Adipocyte (in vitro differentiated cells): Measurements from ENCODE around the gene HOXD9.
A peak's percentile ranks its signal among the peaks of the same experiment; 100 is the strongest.

Source experiments
- DNase-seq: peaks from one replicate; pipeline ENCODE4 v3.0.0-alpha.2; 2015; ENCODE audit warnings: low read depth
- H3K27me3 ChIP-seq: replicated peaks from 2 replicates; pipeline ENCODE4 v1.7.0; 2013; ENCODE audit warnings: mild to moderate bottlenecking, low read length, moderate library complexity; ENCODE audit not compliant: control insufficient read depth, insufficient read depth
- H3K36me3 ChIP-seq: 2 replicates; pipeline ENCODE4 v1.7.0; 2013; ENCODE audit warnings: low read length, mild to moderate bottlenecking, moderate library complexity; ENCODE audit not compliant: control insufficient read depth, insufficient read depth, severe bottlenecking
- H3K4me1 ChIP-seq: 2 replicates; pipeline ENCODE4 v1.7.0; 2013; ENCODE audit warnings: mild to moderate bottlenecking, low read length, moderate library complexity; ENCODE audit not compliant: control insufficient read depth, insufficient read depth
- H3K4me3 ChIP-seq: 2 replicates; pipeline ENCODE4 v1.7.0; 2013; ENCODE audit warnings: mild to moderate bottlenecking, low read length, moderate library complexity
- H3K9ac ChIP-seq: 2 replicates; pipeline ENCODE4 v1.7.0; 2013; ENCODE audit warnings: mild to moderate bottlenecking, low read length, moderate library complexity
- H3K9me3 ChIP-seq: 2 replicates; pipeline ENCODE4 v1.7.0; 2013; ENCODE audit warnings: mild to moderate bottlenecking, low read length, moderate library complexity; ENCODE audit not compliant: control insufficient read depth

Gene HOXD9

DNA sequence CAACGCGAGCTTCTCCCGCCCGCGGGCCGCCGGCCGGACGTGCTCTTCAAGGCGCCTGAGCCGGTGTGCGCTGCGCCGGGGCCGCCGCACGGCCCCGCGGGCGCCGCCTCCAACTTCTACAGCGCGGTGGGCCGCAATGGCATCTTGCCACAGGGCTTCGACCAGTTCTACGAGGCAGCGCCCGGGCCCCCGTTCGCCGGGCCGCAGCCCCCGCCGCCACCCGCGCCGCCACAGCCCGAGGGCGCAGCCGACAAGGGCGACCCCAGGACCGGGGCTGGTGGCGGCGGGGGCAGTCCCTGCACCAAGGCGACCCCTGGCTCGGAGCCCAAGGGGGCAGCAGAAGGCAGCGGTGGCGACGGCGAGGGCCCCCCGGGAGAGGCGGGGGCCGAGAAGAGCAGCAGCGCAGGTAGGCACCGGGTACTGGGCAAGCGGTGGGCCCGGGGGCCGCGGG, 14.8 kb upstream of the HOXD9 start:
- no peak for DNase-seq
- Histone ChIP-seq H3K9ac (no peak overlapping the region), H3K4me1 (peaks cover 15% of the 10 kb centered on the region), H3K9me3 (no peaks in the 10 kb centered on the region), H3K4me3 (no peak overlapping the region), H3K27me3 (peaks cover 67% of the 10 kb centered on the region), H3K36me3 (no peaks in the 10 kb centered on the region)

DNA sequence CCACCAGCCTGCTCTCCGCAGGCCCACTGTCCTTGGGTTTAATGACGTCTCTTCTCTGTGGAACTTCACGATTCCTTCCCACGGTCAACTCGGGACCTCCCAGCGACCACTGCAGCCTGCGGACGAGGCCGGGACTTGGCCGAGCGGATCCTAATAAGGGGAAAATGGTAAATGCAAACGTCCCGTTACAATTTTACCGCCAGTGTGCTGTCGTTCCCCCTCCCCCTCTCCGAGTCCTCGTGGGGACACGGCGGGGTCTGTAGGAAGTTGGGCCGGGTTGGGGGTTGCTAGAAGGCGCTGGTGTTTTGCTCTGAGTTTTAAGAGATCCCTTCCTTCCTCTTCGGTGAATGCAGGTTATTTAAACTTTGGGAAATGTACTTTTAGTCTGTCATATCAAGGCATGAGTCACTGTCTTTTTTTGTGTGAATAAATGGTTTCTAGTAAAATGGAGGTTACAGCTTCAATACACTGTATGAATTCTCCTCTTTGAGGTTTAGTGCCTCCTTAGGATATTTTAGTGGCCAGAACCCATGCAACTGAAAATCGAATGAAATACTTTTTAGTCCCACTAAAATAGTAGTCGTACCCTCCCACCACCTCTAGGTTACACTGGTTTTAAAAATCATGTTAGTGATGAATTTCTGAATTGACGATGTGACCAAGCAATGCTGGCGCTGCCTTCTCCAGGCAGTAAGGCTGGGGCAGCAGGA, 13.2 kb upstream of the HOXD9 start:
- peaks cover 6% of the 10 kb centered on the region for H3K4me1 ChIP-seq
- no peaks in the 10 kb centered on the region for H3K36me3 ChIP-seq
- peaks cover 69% of the 10 kb centered on the region for H3K27me3 ChIP-seq
- no peak overlapping the region for H3K4me3 ChIP-seq
- no peak overlapping the region for H3K9ac ChIP-seq
- no peak for DNase-seq
- no peaks in the 10 kb centered on the region for H3K9me3 ChIP-seq

DNA sequence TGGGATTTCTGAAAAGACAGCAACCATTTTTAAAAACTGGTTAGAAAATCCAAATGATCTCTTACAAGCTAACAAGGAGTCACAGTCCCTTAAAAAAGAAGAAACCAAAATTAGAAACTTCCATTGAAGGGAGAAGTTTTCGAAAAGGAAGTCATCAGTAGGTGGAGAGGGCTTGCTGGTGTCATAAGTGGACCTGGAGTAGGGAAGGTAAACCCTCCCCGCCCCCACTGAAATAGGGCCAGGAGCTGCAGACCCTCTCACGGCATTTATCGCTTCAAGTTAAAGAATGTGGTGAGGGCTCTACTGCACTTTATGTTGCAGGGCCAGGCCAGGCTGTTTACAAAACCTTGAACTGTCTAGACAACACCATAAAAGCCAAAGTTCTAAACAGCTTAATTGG, 12.6 kb upstream of the HOXD9 start:
- Histone ChIP-seq H3K9ac (no peak overlapping the region), H3K4me3 (no peak overlapping the region), H3K4me1 (peaks cover under 1% of the 10 kb centered on the region), H3K36me3 (no peaks in the 10 kb centered on the region), H3K27me3 (peaks cover 74% of the 10 kb centered on the region), H3K9me3 (no peaks in the 10 kb centered on the region)
- no peak for DNase-seq

DNA sequence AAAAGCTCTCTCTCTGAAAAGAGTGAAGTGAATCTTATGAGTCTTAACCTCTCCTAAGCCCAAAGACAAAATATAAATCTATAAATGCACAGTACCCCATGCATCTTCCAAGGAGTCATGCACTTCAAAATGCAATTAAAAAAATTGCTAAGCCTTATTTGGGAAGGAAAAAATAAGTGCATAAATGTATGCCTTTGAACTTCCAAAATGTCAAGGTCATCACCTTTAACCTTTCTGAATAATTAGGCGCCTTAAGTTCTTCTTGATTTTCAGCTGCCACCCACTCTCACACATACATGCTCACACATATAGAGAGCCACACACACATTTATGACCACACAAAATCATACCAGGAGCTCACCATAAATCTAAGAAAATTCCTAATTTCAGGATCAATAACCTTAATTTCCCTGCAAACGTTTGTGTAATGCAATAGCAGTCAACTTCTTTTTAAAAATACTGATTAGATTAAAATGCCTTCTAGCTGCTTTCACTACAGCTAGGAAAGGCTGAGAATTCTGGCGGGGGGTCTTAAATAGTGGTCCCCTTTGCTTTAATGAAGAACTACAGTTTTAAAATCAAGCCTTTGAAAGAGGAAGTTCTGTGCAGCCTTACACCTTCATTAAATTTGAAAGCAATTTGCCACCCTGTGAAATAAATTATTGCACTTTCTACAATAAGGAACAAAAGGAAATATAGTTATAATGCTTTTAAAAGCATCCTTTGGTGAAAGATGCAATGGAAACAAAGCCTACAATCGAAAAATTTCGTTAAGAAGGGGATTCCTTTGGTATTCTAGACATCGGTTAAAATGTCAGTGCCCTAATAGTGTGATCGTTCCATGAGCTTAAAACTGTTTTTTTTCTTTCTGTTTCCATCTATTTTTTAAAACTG, 11.9 kb upstream of the HOXD9 start:
- Histone ChIP-seq H3K4me1 (no peaks in the 10 kb centered on the region), H3K9ac (no peak overlapping the region), H3K9me3 (no peaks in the 10 kb centered on the region), H3K27me3 (peaks cover 72% of the 10 kb centered on the region), H3K4me3 (no peak overlapping the region), H3K36me3 (no peaks in the 10 kb centered on the region)
- DNase-seq = no peak

DNA sequence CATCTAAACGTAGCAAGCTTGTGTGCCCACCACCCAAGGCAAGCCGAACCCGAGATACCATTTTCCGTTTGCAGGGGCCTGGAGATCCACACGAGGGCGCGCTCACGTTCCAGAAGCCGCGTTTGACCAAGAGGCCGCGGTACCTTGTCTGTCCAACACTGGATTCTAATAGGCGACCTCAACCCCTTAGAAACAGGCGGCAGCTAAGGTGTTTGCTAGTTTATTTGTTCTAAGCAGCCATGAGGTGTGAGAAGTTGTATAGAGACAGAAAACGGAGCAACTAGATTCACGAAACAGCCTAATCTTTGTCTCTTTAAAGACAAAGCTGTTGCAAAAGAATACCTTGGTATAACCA, 11.2 kb upstream of the HOXD9 start:
- Histone ChIP-seq H3K9ac (no peak overlapping the region), H3K9me3 (no peaks in the 10 kb centered on the region), H3K27me3 (peaks cover 75% of the 10 kb centered on the region), H3K36me3 (no peaks in the 10 kb centered on the region), H3K4me1 (no peaks in the 10 kb centered on the region), H3K4me3 (no peak overlapping the region)
- DNase-seq = peak; percentile 69

DNA sequence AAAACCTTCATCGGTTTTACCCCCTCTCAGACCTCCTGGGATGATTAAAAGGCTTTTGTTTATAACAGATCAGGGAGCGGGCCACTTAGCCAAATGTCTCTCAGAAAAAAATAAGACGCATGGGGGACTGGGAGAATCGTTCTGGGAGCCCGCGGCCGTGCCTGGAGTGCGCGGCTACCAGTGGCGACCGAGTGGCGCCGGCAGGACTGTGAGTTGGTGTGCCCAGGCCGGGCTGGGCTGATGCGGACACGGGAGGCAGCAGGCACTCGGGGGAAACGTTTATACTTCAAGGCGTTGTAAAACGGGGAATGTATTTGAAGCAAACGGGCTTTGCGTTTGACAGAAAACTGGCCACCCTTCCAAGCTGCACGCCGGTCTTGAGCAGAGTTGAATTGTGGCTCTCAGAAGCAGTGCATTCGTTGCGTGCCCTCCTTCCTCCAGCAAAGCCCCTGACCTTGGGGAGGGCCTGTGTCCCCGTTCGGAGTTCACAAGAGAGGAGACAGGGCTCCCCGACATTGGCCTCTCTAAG, 10.6 kb upstream of the HOXD9 start:
- Histone ChIP-seq H3K4me1 (no peaks in the 10 kb centered on the region), H3K9ac (no peak overlapping the region), H3K27me3 (peaks cover 78% of the 10 kb centered on the region), H3K4me3 (no peak overlapping the region), H3K9me3 (peaks cover 3% of the 10 kb centered on the region), H3K36me3 (no peaks in the 10 kb centered on the region)
- no peak for DNase-seq

DNA sequence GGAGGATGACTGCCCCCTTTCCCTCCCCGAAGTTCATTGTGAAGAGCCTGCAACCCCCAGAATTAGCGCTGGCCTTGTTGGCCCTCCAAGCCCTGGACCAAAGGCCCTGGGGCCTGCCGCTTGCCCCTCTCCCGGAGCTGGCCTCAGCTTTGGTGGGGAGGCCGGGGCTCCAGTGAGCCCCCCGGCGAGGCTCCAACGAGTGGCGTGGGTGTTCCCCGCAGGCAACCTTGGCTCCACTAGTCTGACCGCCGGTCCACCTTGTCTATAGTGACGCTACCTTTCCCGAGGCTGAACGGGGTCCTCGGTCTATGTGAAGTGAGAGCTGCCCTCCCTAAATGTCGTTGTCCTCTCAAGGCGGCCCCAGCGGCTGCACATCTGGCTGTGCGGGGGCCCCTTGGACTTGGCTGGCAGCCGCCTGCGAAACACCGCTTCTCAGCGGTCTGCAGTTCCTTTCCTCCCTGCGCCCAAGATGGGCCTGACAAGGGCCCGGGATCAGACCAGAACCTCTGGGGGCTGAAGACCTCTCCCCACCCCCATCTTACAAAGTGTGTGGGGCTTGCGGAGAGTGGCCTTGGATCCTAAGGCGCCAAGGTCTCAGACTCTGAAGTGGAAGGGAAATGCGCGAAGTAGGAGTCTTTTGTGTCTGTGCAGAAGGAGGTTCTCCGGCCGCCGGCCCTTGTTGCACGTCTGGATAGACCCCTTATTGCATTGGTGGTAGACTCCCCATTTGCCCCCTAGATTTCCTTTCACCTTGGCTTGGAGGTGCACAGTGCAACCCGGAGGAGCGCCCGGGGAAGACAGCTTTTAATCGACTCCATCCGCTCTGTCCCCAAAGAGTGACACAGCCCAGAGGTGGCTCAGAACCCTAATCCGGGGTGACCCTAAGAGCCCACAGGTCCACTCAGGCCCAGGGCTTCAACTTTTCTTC, 9.9 kb upstream of the HOXD9 start:
- peaks cover 82% of the 10 kb centered on the region for H3K27me3 ChIP-seq
- H3K36me3 ChIP-seq = no peaks in the 10 kb centered on the region
- peaks cover 4% of the 10 kb centered on the region for H3K9me3 ChIP-seq
- DNase-seq = no peak
- no peak overlapping the region for H3K9ac ChIP-seq
- no peak overlapping the region for H3K4me3 ChIP-seq
- H3K4me1 ChIP-seq = peaks cover 5% of the 10 kb centered on the region

DNA sequence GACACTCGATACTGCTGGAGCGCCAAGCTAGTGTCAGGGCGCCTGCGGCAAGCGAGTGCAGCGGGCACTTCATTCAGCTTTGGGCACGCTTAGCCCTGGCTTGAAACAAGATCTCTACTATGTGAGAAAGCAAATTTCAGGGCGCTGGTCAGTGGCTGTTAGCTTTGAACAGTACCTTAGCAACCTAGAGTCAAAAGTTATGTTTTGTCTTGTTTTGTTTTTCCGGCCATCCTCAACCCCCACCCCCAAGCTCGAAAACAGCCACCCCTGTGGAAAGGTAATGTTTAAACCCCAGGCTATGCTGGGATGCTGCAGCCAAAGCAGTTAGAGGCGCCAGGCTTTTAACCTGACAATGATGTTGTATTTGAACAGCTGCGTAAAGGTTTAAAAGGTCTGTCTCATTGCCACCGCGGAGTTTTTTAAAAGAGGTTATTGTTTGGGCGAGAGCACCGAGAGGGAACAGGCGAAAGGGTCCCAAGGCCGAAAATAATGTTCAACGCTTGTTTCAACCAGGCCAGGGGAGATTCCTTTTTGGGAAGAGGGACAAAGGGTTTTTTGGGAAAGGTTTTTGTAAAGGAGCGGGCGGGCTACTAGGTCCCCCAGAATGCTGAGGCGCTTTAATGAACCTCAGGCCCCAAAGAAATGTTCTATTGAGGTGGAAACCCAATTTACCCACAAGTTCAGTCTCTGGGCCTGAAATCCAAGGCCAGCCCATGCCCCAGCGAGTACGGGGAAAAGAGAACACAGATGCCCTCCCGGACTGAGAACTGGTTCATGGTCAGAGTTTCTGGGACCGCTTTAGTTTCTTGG, 8.2 kb upstream of the HOXD9 start:
- H3K36me3 ChIP-seq = no peaks in the 10 kb centered on the region
- DNase-seq = no peak
- peaks cover 92% of the 10 kb centered on the region for H3K27me3 ChIP-seq
- peaks cover 5% of the 10 kb centered on the region for H3K4me1 ChIP-seq
- no peak overlapping the region for H3K4me3 ChIP-seq
- no peak overlapping the region for H3K9ac ChIP-seq
- peaks cover 9% of the 10 kb centered on the region for H3K9me3 ChIP-seq

DNA sequence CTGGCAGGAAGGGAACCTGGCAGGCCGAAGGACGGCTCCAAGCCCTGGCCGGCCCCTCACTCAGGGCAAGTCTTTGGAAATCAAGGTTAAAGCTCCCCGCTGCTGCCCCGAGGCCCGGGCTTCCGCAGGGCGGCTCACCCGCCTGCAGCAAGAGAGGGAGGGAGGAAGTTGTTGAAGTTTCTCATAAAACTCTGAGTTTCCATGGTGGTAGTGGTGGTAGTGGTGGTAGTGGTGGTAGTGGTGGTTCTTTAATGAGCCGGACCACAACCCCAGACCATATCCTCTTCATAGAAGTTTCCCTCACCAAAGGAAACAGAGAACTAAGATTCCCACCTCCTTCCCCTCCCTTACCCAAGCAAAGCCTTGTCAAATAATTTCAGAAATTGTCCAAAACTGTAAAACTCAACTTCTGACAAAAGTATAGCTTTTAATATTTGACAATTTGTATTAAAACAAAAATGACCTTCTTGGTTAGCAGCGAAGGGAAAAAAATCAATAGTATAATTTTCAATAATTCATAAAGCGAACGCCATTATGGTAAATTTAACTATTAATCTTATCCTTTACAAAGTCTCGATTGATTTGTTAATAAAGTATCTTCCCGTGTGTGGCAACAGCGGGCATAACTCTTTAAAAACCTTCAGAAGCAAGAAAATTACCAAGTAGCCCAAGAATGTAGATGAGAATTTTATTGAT, 7.4 kb upstream of the HOXD9 start:
- Histone ChIP-seq H3K4me1 (peaks cover 5% of the 10 kb centered on the region), H3K9me3 (peaks cover 9% of the 10 kb centered on the region)
- no peak for DNase-seq

More for the DNA sequence above, 7.4 kb upstream of the HOXD9 start:
- Histone ChIP-seq H3K27me3 (peaks cover 92% of the 10 kb centered on the region), H3K36me3 (no peaks in the 10 kb centered on the region), H3K9ac (no peak overlapping the region), H3K4me3 (no peak overlapping the region)
